HK-2 (cell line): Measurements from ENCODE around the gene NR1H2.
"Not testable (repeated sequence)": the region's sequence is repeated elsewhere in the genome, so short reads cannot be mapped to it uniquely, and the experiment has no call there.

ENCODE experiments used
- DNase-seq: peaks from one replicate; pipeline ENCODE4 v3.0.0-alpha.2; 2018; ENCODE audit not compliant: unreplicated experiment

Gene NR1H2

GRCh38 chr19:50344661-50345318 lies 31.5 kb upstream of the NR1H2 start:
- DNase-seq = no peak

DNA sequence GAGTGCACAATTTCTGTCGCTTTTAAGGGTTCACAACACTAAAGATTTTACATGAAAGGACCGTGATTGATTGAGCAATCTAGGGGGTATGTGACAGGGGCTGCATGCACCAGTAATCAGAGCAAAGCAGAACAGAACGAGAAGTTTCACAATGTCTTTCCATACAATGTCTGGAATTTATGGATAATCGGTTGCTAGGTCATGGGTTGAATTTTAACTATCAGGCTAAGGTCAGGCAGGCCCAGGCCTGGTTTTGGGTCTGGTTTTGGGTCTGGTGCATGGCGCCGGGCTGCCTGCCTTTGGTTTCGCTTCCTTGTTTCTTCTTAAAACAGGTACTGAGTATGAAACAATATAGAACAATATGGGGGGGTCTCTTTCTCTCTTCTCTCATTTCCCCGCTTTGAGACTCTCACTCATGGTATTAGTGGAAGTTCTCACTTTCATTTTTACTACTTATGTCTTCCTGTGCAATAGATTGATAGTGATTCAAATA lies 29.1 kb upstream of the NR1H2 start:
- not testable (repeated sequence) for DNase-seq

- no peak for DNase-seq
Measured at GRCh38 chr19:50349277-50350057, 26.8 kb upstream of the NR1H2 start.

GRCh38 chr19:50352242-50352641 lies 24.0 kb upstream of the NR1H2 start:
- DNase-seq = no peak

DNA sequence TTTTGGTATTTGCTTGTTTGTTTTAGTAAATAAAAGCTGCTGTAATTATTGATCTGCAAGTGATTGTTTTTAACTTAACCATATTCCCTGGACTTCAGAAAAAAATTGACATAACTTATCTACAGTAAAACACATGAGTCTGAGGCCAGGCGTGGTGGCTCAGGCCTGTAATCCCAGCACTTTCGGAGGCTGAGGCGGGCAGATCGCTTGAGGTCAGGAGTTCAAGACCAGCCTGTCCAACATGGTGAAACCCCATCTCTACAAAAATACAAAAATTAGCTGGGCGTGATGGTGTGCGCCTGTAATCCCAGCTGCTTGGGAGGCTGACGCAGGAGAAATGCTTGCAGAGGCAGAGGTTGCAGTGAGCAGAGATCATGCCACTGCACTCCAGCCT lies 22.8 kb upstream of the NR1H2 start:
- not testable (repeated sequence) for DNase-seq

GRCh38 chr19:50356691-50357177 lies 19.5 kb upstream of the NR1H2 start:
- DNase-seq = no peak

DNA sequence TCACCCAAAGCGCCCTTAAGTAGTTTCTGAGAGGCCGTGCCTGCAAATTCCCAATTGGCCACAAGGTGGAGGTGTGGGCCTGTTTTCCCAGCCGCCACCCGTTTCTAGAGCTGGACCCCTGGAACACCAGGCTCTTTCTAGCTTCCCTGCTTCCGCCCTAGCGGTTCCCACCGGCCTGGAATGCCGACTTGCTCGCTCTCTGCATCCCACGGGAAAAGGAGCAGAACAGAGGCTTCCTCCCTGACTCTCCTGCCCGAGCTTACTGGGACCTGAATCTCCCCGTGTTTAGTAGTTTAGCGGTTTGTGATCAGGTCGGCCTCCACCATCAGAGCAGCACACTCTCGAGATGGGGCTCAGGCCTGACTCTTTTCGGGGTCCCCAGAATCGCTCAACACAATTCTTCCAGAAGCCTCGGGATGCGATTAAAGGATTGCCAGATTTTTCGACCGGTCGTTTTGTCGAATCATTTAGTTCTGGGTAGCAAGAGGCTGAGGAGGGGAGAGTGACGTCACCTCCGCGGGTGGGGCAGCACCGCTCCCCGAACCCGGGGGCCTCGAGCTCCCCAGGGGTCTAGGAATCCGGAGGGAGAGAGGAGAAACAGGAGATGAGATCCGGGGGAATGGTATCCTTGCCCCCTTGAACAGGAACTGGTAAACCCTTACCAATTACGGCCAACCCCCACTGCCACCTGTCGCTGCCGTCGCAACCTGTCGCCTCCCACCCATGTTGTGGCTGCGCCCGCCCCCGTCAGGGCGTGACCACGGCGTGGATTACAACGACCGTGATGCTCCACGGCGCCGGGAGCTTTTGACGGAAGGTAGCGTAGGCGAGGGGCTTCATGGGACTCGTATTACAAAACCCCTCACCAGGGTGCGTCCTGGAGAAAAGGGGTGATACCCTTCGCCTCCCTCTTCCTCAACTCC lies 18.8 kb upstream of the NR1H2 start:
- DNase-seq = peak; percentile 72

DNA sequence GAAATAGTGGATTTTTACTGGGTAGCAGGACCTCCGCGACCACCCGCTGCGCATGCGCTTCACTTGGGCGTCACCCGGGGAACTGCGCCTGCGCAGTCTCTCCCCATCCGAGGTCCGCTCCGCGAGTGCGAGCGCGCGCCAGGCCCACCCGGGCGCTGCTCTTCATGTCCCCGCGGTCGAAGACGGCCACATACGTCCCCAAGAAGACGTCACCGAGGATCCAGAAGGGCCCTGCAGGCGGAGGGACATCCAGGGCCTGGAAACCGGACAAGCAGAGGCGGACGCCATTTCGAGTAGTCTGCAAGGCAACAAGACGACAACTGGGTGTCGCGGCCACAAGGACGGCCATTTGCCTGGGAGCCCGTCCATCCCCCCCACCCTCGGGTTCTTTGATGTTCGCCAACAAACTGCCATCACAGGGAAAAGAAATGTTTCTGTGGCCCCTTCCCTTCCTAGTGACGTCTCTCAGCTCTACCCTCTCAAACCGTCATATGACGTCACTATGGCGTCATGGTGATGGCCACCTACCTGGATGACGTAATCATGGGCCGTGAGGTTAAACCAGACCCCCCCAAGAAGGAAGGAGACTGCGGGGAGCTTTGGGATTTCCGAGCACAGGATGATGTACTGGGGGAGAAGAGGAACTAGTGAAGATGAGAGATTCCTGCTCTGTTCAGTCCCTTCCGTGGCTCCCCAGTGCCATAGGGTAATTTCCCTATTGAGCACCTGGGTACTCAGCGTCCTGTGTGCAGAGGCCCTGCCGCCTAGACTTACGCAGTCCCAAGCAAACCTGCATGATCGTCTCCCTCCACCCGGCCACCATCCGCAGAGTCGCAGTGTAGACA lies 17.6 kb upstream of the NR1H2 start:
- no peak for DNase-seq

DNA sequence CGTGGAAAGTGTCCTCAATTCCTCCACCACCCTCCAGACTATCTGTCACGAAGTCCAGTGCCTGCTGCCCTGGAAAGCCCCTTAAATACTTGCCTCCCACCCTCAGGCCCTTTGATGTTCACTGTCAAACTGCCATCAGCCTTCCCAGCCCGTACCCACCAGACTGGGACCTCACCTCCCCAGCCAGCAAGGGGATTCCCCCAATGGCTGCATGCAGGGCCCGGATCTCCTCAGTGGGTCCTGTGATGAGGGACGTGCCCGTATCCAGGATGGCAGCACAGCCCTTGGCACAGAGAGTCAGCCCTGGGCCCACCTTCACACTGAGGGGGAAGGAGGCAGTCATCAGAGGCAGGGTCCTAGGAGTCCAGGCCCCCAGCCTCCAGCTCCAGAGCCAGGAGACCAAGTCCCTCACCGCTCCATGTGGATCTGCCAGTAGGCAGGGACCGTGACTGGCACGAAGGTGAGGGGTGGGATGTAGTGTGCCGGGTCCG lies 16.9 kb upstream of the NR1H2 start:
- no peak for DNase-seq

DNA sequence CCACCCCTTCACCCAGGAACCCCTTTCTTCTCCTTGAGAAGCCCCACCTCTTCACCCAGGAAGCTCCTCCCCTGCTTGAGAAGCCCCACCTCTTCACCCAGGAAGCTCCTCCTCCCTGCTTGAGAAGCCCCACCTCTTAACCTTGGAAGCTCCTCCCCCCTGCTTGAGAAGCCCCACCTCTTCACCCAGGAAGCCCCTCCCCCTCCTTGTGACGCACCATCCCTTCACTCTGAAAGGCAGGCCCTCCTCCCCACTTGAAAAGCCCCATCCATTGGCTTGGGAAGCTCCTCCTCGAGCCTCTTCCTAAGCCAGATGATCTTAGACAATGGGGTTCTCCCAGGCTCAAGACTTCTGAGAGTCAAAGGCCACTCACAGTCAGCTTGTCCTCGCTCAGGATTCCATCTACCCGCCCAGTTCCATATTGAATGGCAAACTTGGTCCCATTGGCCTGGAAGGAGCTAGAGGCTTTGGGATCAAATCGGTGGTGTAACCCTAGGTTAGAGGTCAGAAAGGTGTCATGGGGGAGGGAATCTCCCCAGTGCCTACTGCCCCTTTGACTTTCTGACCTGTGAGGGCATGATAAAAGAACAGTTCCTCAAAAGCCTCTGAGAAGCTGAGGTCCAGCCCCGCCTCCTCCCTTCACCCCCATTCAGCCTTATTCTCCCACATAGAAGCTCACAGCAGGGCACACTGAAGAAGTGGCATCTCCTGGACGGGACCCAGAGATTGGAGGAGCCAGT lies 14.8 kb upstream of the NR1H2 start:
- DNase-seq = no peak

GRCh38 chr19:50362030-50362412 lies 14.2 kb upstream of the NR1H2 start:
- DNase-seq = no peak

- DNase-seq = peak; percentile 64
Measured at GRCh38 chr19:50362656-50363424, 13.4 kb upstream of the NR1H2 start.

DNA sequence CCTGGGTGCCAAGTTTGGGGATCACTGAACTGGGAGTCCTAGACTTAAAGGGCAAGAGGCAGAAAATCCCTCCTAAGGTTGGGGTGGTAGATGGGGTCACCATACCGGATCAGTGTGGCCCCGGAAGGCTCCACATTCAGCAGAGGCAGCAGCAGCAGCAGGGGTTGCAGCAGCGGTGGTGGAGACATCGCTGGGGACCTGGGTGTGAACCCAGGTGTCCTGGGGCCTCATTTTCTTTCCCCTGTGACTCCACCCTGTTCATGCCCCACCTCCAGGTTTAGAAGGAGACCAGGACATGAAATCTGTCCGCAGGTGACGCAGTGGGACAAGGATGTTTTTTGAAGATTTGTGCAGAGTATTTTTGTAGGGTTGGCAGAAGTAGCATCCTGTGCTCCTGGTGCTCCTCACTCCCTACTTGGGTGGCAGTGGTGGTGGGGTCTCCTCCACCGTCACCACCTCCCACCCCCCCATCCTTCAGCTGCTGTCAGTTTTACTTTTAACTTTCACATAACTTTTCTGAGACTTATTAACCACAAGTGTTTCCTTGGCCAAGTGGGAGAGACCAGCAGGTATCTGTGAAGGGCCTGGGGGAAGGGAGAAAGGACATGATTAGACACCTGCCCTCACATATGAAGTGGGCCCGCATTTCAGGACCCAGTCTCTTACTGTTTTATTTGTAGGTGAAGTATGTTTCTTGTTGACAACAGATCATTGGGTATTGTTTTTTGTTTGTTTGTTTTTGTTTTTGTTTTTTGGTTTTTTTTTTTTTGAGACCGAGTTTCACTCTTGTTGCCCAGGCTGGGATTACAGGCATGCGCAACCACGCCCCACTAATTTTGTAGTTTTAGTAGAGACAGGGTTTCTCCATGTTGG lies 10.6 kb upstream of the NR1H2 start, which contains the start of gene NAPSA:
Gene NAPSA, minus strand, starts transcription at position 206 of the 873 bp plus-strand sequence. Its CDS starts 18 bp downstream, at position 188.
- DNase-seq = no peak

DNA sequence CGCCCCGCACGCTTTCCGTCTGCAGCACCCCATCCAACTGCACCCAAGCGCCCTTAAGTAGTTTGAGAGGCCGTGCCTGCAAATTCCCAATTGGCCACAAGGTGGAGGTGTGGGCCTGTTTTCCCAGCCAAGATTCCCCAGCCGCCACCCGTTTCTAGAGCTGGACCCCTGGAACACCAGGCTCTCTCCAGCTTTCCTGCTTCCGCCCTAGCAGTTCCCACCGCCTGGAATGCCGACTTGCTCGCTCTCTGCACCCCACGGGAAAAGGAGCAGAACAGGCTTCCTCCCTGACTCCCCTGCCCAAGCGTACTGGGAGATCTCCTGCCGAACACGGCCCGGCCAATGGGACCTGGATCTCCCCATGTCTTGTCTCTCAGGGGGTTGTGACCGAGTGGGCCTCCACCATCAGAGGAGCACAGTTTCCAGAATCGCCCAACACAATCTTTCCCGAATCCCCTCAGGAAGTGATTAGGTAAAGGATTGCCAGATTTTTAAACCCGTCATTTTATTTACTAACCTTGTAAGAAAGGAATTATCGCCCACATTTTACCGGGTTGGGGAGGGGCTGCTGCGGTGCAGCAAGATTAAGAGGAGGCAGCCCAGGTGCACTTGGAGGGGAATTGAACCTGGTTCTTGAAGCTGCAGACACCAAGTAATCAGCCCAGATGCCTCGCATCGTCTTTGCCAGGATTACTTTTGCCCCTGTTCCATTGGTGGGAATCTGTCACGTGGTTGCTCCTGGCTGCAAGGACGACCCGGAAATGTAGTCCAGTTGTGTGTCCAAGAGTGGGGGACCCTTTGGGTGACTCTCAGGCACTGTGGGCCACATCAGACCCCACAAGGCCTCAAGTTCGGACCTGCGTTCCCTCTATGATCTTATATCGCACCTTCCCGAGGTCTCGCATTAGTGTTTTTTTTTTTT lies 7.3 kb upstream of the NR1H2 start:
- DNase-seq = peak; percentile 88

- no peak for DNase-seq
Measured at GRCh38 chr19:50371914-50372475, 4.3 kb upstream of the NR1H2 start.

DNA sequence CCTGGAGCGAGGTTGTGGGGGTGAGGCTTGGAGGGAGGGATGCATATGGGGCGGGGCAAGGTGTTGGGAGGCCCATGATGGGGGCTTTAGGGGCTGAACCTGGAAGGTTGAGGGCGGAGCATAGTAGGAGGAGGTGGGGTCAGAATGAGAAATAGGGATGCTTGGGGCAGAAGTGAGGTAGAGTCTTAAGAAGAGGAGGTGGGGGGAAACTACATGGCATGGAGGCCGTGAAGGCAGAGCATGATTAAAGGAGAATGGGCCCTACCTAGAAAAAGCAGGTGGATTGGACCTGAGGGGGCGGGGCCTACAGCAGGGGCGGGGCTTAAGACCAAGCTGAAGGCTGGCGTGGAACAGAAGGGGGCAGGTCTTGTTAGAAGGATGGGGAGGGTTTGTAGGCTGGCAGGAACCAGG lies 799 bp downstream of the NR1H2 start:
- no peak for DNase-seq

GRCh38 chr19:50377517-50377916 lies 1.3 kb downstream of the NR1H2 start:
- DNase-seq = no peak
